AG04449 (cell line): Measurements from ENCODE around the gene OXCT1.

Experiments
- CTCF ChIA-PET: fragments of 350-600 bp; formaldehyde crosslinking; extraction: SDS; loops from one replicate; lab custom pipeline; 2021; ENCODE audit warnings: antibody characterized with exemption; lab: Yijun Ruan, JAX
- POLR2A ChIA-PET: fragments of 400-600, 350-600 bp; formaldehyde crosslinking; extraction: SDS; loops from one replicate; lab custom pipeline; 2020; ENCODE audit warnings: antibody characterized with exemption, inconsistent platforms; lab: Yijun Ruan, JAX
- DNase-seq: peaks from one replicate; pipeline ENCODE4 v3.0.0-alpha.2; 2010; ENCODE audit warnings: low read depth, low spot score
- H3K4me3 ChIP-seq: 2 replicates; pipeline ENCODE4 v1.5.1; 2011; ENCODE audit warnings: low read depth, mild to moderate bottlenecking, control low read depth, low read length
- CTCF ChIP-seq: IDR thresholded peaks from one replicate; pipeline ENCODE4 v1.5.1; 2011; ENCODE audit warnings: mild to moderate bottlenecking, moderate library complexity, low read length, control low read depth, inconsistent platforms; ENCODE audit not compliant: insufficient read depth; ENCODE audit errors: missing control alignments

The OXCT1 gene

GRCh38 chr5:41903382-41903891 is 33.2 kb upstream of the OXCT1 start:
- DNase-seq, result no peak
- H3K4me3 ChIP-seq, result peak overlapping the region; percentile 93
- CTCF ChIA-PET, result no interaction called here
- POLR2A ChIA-PET, result interaction anchor here (0.6 to 1.9 kb wide), 6 partner anchors 22 to 1430 kb away, joined by 3 to 15 read pairs (median 4); partner anchors contain the start of gene FBXO4
- TF ChIP-seq CTCF, result no peak

- ChIA-PET POLR2A (no interaction called here), CTCF (no interaction called here)
- no peak for DNase-seq
- no peak for TF ChIP-seq CTCF
- no peak overlapping the region for H3K4me3 ChIP-seq
These were observed 26.0 kb upstream of the OXCT1 start for GRCh38 chr5:41896230-41896629.

- CTCF ChIA-PET, result no interaction called here
- POLR2A ChIA-PET, result no interaction called here
- no peak for DNase-seq
- no peak for TF ChIP-seq CTCF
- no peak overlapping the region for H3K4me3 ChIP-seq
These were observed 23.0 kb upstream of the OXCT1 start for GRCh38 chr5:41893074-41893851.

- CTCF ChIA-PET, result no interaction called here
These were observed 21.8 kb upstream of the OXCT1 start for GRCh38 chr5:41892031-41892430.

GRCh38 chr5:41891066-41891707 is 21.0 kb upstream of the OXCT1 start:
- no peak for DNase-seq
- H3K4me3 ChIP-seq, result no peak overlapping the region
- ChIA-PET POLR2A (no interaction called here), CTCF (no interaction called here)
- TF ChIP-seq CTCF, result no peak

More at GRCh38 chr5:41892031-41892430, 21.8 kb upstream of the OXCT1 start:
- POLR2A ChIA-PET, result no interaction called here
- DNase-seq, result no peak
- no peak overlapping the region for H3K4me3 ChIP-seq
- no peak for TF ChIP-seq CTCF

GRCh38 chr5:41885286-41885685 is 15.1 kb upstream of the OXCT1 start:
- DNase-seq, result no peak
- ChIA-PET CTCF (no interaction called here), POLR2A (no interaction called here)
- TF ChIP-seq CTCF, result no peak
- no peak overlapping the region for H3K4me3 ChIP-seq
